ENCODE measurements around the gene IL1RAPL2.

IL1RAPL2 gene

GRCh38 chrX:105816517-105816916, 1250.5 kb downstream of the IL1RAPL2 start:
- Histone ChIP-seq H3K4me1 (ENCODE audit: insufficient read depth, low read length) (no peaks in the 10 kb centered on the region), H3K4me3 (ENCODE audit: low read length) (no peak overlapping the region), H3K27ac (ENCODE audit: low read depth, low read length) (no peak overlapping the region), H3K36me3 (ENCODE audit: insufficient read depth, low read length) (no peaks in the 10 kb centered on the region), H3K9ac (ENCODE audit: low read depth, low read length) (no peak overlapping the region), H3K27me3 (ENCODE audit: insufficient read depth, low read length) (peaks cover 17% of the 10 kb centered on the region), H3K9me3 (ENCODE audit: insufficient read depth, low read depth, low read length) (no peaks in the 10 kb centered on the region)
- WGBS, result 94% methylated on average over 2 of the region's 2 CpGs

Data from HUES64 (cell line).